HEK293T (cell line): ENCODE results near the gene SLC9A9.

ENCODE experiments used
- BHLHE40 ChIP-seq: fragments of 450-650 bp; IDR thresholded peaks from 2 replicates; pipeline ENCODE4 v1.6.1; 2016; ENCODE audit warnings: mild to moderate bottlenecking, moderate library complexity, borderline replicate concordance
- CTBP1 ChIP-seq: fragments of 450-650 bp; IDR thresholded peaks from 2 replicates; pipeline ENCODE4 v1.6.1; 2016; ENCODE audit warnings: borderline replicate concordance
- FOXA1 ChIP-seq: fragments of 450-650 bp; IDR thresholded peaks from 2 replicates; pipeline ENCODE4 v1.6.1; 2016; ENCODE audit warnings: mild to moderate bottlenecking
- HDGF ChIP-seq: fragments of 450-650 bp; IDR thresholded peaks from 2 replicates; pipeline ENCODE4 v1.6.1; 2017; ENCODE audit warnings: antibody characterized with exemption, borderline replicate concordance
- L3MBTL2 ChIP-seq: fragments of 450-650 bp; conservative IDR thresholded peaks from 2 replicates; pipeline ENCODE4 v1.6.1; 2016; ENCODE audit warnings: mild to moderate bottlenecking
- NFRKB ChIP-seq: fragments of 450-650 bp; IDR thresholded peaks from 2 replicates; pipeline ENCODE4 v1.6.1; 2016; ENCODE audit warnings: mild to moderate bottlenecking, moderate library complexity
- PKNOX1 ChIP-seq: fragments of 450-650 bp; IDR thresholded peaks from 2 replicates; pipeline ENCODE4 v1.6.1; 2016
- SP1 ChIP-seq: fragments of 450-650 bp; IDR thresholded peaks from 2 replicates; pipeline ENCODE4 v1.6.1; 2017
- SUZ12 ChIP-seq: fragments of 450-650 bp; IDR thresholded peaks from 2 replicates; pipeline ENCODE4 v1.6.1; 2016; ENCODE audit warnings: mild to moderate bottlenecking
- TARDBP ChIP-seq: fragments of 450-650 bp; IDR thresholded peaks from 2 replicates; pipeline ENCODE4 v1.6.1; 2016
- ZNF384 ChIP-seq: fragments of 450-650 bp; IDR thresholded peaks from 2 replicates; pipeline ENCODE4 v1.6.1; 2016

- TF ChIP-seq NFRKB (no peak), CTBP1 (no peak), TARDBP (no peak), BHLHE40 (no peak), SP1 (no peak), HDGF (no peak), FOXA1 (no peak), PKNOX1 (no peak), L3MBTL2 (no peak), SUZ12 (no peak), ZNF384 (no peak)
Measured at GRCh38 chr3:143559296-143559695, 289.0 kb downstream of the SLC9A9 start.
